HG03280 (cell line): ENCODE measurements around the gene MRPS2.

ENCODE experiments used
- ATAC-seq: cut with Tn5 transposase; IDR thresholded peaks from one replicate; pipeline ENCODE4 v1.9.1; 2021; ENCODE audit warnings: mild to moderate bottlenecking, moderate library complexity; ENCODE audit not compliant: unreplicated experiment

MRPS2 gene

GRCh38 chr9:135480071-135480939, 20.2 kb upstream of the MRPS2 start:
- ATAC-seq: no peak

GRCh38 chr9:135480940-135481310, 19.6 kb upstream of the MRPS2 start:
- ATAC-seq: no peak

- no peak for ATAC-seq
Measured at GRCh38 chr9:135482015-135482754, 18.3 kb upstream of the MRPS2 start.

- ATAC-seq: no peak
Measured at GRCh38 chr9:135484460-135485277, 15.8 kb upstream of the MRPS2 start.

GRCh38 chr9:135485385-135485784, 15.1 kb upstream of the MRPS2 start:
- no peak for ATAC-seq

- no peak for ATAC-seq
Measured at GRCh38 chr9:135485832-135486231, 14.7 kb upstream of the MRPS2 start.

- no peak for ATAC-seq
Measured at GRCh38 chr9:135486267-135487065, 14.0 kb upstream of the MRPS2 start.

GRCh38 chr9:135487281-135488012, 13.0 kb upstream of the MRPS2 start:
- ATAC-seq: no peak

- ATAC-seq: no peak
Measured at GRCh38 chr9:135488013-135488330, 12.5 kb upstream of the MRPS2 start.

GRCh38 chr9:135488527-135488926, 12.0 kb upstream of the MRPS2 start:
- ATAC-seq: no peak

GRCh38 chr9:135489188-135489906, 11.1 kb upstream of the MRPS2 start:
- no peak for ATAC-seq

- ATAC-seq: no peak
Measured at GRCh38 chr9:135490166-135490870, 10.2 kb upstream of the MRPS2 start.

- no peak for ATAC-seq
Measured at GRCh38 chr9:135490980-135491464, 9.5 kb upstream of the MRPS2 start.

GRCh38 chr9:135491764-135492163, 8.7 kb upstream of the MRPS2 start:
- ATAC-seq: no peak

GRCh38 chr9:135492886-135493669, 7.4 kb upstream of the MRPS2 start:
- no peak for ATAC-seq

- no peak for ATAC-seq
Measured at GRCh38 chr9:135494791-135495559, 5.5 kb upstream of the MRPS2 start.
